GM21576 (cell line): ENCODE results near the gene CNIH3.
"Not testable (repeated sequence)": the region's sequence is repeated elsewhere in the genome, so short reads cannot be mapped to it uniquely, and the experiment has no call there.

Experiments used
- ATAC-seq: cut with Tn5 transposase; IDR thresholded peaks from one replicate; pipeline ENCODE4 v1.9.1; 2021; ENCODE audit warnings: mild to moderate bottlenecking, moderate library complexity; ENCODE audit not compliant: unreplicated experiment

The CNIH3 gene

GRCh38 chr1:224615861-224616755 is at the start of gene CNIH3:
Gene CNIH3, plus strand, starts transcription at chr1:224616317. Its CDS starts 858 bp downstream, at chr1:224617175.
- ATAC-seq, result no peak

- not testable (repeated sequence) for ATAC-seq
These were observed 49.6 kb upstream of the CNIH3 start for GRCh38 chr1:224566492-224566891.

- no peak for ATAC-seq
These were observed 46.8 kb upstream of the CNIH3 start for GRCh38 chr1:224569276-224569675.

- ATAC-seq, result not testable (repeated sequence)
These were observed 44.1 kb upstream of the CNIH3 start for GRCh38 chr1:224571975-224572374.

- no peak for ATAC-seq
These were observed 36.6 kb upstream of the CNIH3 start for GRCh38 chr1:224579526-224579925.

GRCh38 chr1:224580006-224580405 is 36.1 kb upstream of the CNIH3 start:
- no peak for ATAC-seq

GRCh38 chr1:224582041-224582440 is 34.1 kb upstream of the CNIH3 start:
- no peak for ATAC-seq

GRCh38 chr1:224583774-224584173 is 32.3 kb upstream of the CNIH3 start:
- no peak for ATAC-seq

- no peak for ATAC-seq
These were observed 31.1 kb upstream of the CNIH3 start for GRCh38 chr1:224585051-224585450.

- no peak for ATAC-seq
These were observed 29.1 kb upstream of the CNIH3 start for GRCh38 chr1:224587051-224587450.

- ATAC-seq, result no peak
These were observed 27.6 kb upstream of the CNIH3 start for GRCh38 chr1:224588515-224588914.

GRCh38 chr1:224589006-224589405 is 27.1 kb upstream of the CNIH3 start:
- no peak for ATAC-seq

GRCh38 chr1:224591326-224591725 is 24.8 kb upstream of the CNIH3 start:
- no peak for ATAC-seq

GRCh38 chr1:224592636-224593582 is 23.2 kb upstream of the CNIH3 start:
- no peak for ATAC-seq

- ATAC-seq, result no peak
These were observed 21.8 kb upstream of the CNIH3 start for GRCh38 chr1:224594360-224594759.

GRCh38 chr1:224594851-224595250 is 21.3 kb upstream of the CNIH3 start:
- ATAC-seq, result no peak

- no peak for ATAC-seq
These were observed 10.5 kb upstream of the CNIH3 start for GRCh38 chr1:224605482-224606181.

- ATAC-seq, result no peak
These were observed 8.6 kb upstream of the CNIH3 start for GRCh38 chr1:224607188-224608148.

GRCh38 chr1:224609333-224609732 is 6.8 kb upstream of the CNIH3 start:
- no peak for ATAC-seq

- no peak for ATAC-seq
These were observed 3.9 kb upstream of the CNIH3 start for GRCh38 chr1:224612246-224612645.
